ENCODE results near the gene CHP2.

DNA sequence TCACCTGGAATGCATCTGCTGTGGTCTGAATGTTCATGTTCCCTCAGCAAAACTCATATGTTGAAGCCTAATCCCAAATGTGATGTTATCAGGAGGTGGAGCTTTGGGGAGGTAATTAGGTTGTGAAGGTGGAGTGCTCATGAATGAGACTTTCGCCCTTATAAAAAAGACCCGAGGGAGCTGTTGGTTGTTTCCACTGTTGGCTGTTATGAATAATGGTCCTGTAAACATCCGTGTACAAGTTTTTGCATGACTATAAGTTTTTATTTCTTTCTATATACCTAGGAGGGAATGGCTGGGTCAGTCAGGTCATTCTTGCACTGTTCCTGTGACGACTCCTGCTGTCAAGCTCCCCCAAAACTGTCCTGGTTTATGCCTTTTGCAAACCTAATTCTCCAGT is 9.6 kb upstream of the CHP2 start:
- TF ChIP-seq, protein P1, sequence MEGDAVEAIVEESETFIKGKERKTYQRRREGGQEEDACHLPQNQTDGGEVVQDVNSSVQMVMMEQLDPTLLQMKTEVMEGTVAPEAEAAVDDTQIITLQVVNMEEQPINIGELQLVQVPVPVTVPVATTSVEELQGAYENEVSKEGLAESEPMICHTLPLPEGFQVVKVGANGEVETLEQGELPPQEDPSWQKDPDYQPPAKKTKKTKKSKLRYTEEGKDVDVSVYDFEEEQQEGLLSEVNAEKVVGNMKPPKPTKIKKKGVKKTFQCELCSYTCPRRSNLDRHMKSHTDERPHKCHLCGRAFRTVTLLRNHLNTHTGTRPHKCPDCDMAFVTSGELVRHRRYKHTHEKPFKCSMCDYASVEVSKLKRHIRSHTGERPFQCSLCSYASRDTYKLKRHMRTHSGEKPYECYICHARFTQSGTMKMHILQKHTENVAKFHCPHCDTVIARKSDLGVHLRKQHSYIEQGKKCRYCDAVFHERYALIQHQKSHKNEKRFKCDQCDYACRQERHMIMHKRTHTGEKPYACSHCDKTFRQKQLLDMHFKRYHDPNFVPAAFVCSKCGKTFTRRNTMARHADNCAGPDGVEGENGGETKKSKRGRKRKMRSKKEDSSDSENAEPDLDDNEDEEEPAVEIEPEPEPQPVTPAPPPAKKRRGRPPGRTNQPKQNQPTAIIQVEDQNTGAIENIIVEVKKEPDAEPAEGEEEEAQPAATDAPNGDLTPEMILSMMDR (IDR thresholded peaks at IDR 0.05), result no peak
- no peak for TF ChIP-seq POLR2A (IDR thresholded peaks at IDR 0.05)

All from esophagus squamous epithelium (tissue), 4 donors.